Caco-2 (cell line): Measurements from ENCODE around the gene CKMT1B. TPM values are rescaled to one million over a fixed set of nuclear protein-coding genes. Genes with fewer than 3 reads are reported as not detected.
"Not testable (repeated sequence)": the region's sequence is repeated elsewhere in the genome, so short reads cannot be mapped to it uniquely, and the experiment has no call there.

Experiments
- Bru-seq: library from RNA; stranded (reverse); fragments of 400-500 nt; gene quantifications from one replicate; lab custom pipeline; 2021; lab: Mats Ljungman, UMichigan
- BruChase-seq, 2 experiments: library from RNA; stranded (reverse); fragments of 400-500 nt; gene quantifications; one replicate each; lab custom pipeline; 2021; lab: Mats Ljungman, UMichigan
- BruUV-seq: library from RNA; stranded (reverse); fragments of 400-500 nt; replicated peaks from 2 replicates; lab custom pipeline; 2021; lab: Mats Ljungman, UMichigan
- CTCF ChIA-PET: fragments of 300-600 bp; sonication (Branson Sonifier 250); formaldehyde crosslinking; loops from one replicate; lab custom pipeline; 2022; ENCODE audit warnings: antibody characterized with exemption; lab: Charles Lee
- POLR2A ChIA-PET: fragments of 300-600 bp; sonication (Branson Sonifier 250); formaldehyde crosslinking; loops from one replicate; lab custom pipeline; 2022; ENCODE audit warnings: antibody characterized with exemption; lab: Charles Lee
- DNase-seq, 2 experiments: peaks; one replicate each; pipeline versions ENCODE4 v3.0.0 to v3.0.0-alpha.2; 2020 to 2022
- H3K27me3 ChIP-seq: replicated peaks from 2 replicates; pipeline ENCODE4 v1.6.0; 2011; ENCODE audit warnings: low read length; ENCODE audit not compliant: control insufficient read depth, insufficient read depth
- H3K36me3 ChIP-seq: 2 replicates; pipeline ENCODE4 v1.5.1; 2011; ENCODE audit warnings: low read length; ENCODE audit not compliant: control insufficient read depth, insufficient read depth
- H3K4me1 ChIP-seq: fragments of 250-450 bp; sonication (Bioruptor Pico); 2 replicates; pipeline ENCODE4 v1.5.1; 2020; ENCODE audit warnings: mild to moderate bottlenecking
- H3K4me3 ChIP-seq: 2 replicates; pipeline ENCODE4 v1.5.1; 2011; ENCODE audit warnings: low read depth, mild to moderate bottlenecking, control low read depth, low read length
- H3K9me3 ChIP-seq: fragments of 250-450 bp; sonication (Bioruptor Pico); 2 replicates; pipeline ENCODE4 v1.5.1; 2020; ENCODE audit warnings: mild to moderate bottlenecking, moderate library complexity
- H3K27ac Mint-ChIP-seq: one replicate; pipeline ENCODE4 v1.8.0; 2022; ENCODE audit warnings: mixed read lengths; ENCODE audit not compliant: unreplicated experiment
- H3K27me3 Mint-ChIP-seq: one replicate; pipeline ENCODE4 v1.8.0; 2022; ENCODE audit warnings: mixed read lengths; ENCODE audit not compliant: insufficient read depth, unreplicated experiment
- H3K36me3 Mint-ChIP-seq: one replicate; pipeline ENCODE4 v1.8.0; 2022; ENCODE audit warnings: mild to moderate bottlenecking, mixed read lengths; ENCODE audit not compliant: insufficient read depth, unreplicated experiment
- H3K4me1 Mint-ChIP-seq: one replicate; pipeline ENCODE4 v1.8.0; 2022; ENCODE audit warnings: low read depth, mixed read lengths; ENCODE audit not compliant: unreplicated experiment
- H3K4me3 Mint-ChIP-seq: one replicate; pipeline ENCODE4 v1.8.0; 2022; ENCODE audit warnings: mild to moderate bottlenecking, moderate library complexity, mixed read lengths; ENCODE audit not compliant: unreplicated experiment
- H3K9me3 Mint-ChIP-seq: one replicate; pipeline ENCODE4 v1.8.0; 2022; ENCODE audit warnings: mixed read lengths; ENCODE audit not compliant: unreplicated experiment
- intact Hi-C: fragments of 100-400 bp; cut with micrococcal nuclease; formaldehyde crosslinking; loops from one replicate; pipeline ENCODE4 v1.10.0; 2022; ENCODE audit not compliant: unreplicated experiment
- long read RNA-seq: library from polyadenylated mRNA; stranded (forward); transcript quantifications from one replicate; pipeline ENCODE4 v2.0.0, GENCODE V29; 2022
- total RNA-seq: library from RNA; stranded (reverse); gene quantifications from 2 replicates; pipeline ENCODE4 v1.2.3, GENCODE V29; 2022
- TF ChIP-seq, protein P1 (sequence below), 2 experiments: fragments of 200-600 bp in 1 of 2; IDR thresholded peaks; 1 replicate in 1 of 2; 2 replicates in 1 of 2; pipeline versions ENCODE4 v1.5.1 to v1.8.0; 2011 to 2022; ENCODE audit warnings: antibody characterized with exemption in 1 of 2, control low read depth in 1 of 2, inconsistent platforms in 1 of 2, low read depth in 1 of 2, low read length in 1 of 2, mild to moderate bottlenecking in 1 of 2, moderate library complexity in 1 of 2; ENCODE audit not compliant: insufficient read depth in 1 of 2, severe bottlenecking in 1 of 2, unreplicated experiment in 1 of 2

Gene CKMT1B
- 0.93 and 1.6 TPM in 2 replicates for total RNA-seq
- percentile 15 among the genes with signal in this experiment for Bru-seq, nascent RNA
- percentile 21 among the genes with signal in this experiment for BruChase-seq, experiment 1, labeled RNA remaining after a 2-hour chase
- percentile 19 among the genes with signal in this experiment for BruChase-seq, experiment 2, labeled RNA remaining after a 6-hour chase
- long read RNA-seq, partial matches to known transcripts, result 0 of 3 reads
- long read RNA-seq, other reads (novel, unspliced or antisense), result 0 of 3 reads

DNA sequence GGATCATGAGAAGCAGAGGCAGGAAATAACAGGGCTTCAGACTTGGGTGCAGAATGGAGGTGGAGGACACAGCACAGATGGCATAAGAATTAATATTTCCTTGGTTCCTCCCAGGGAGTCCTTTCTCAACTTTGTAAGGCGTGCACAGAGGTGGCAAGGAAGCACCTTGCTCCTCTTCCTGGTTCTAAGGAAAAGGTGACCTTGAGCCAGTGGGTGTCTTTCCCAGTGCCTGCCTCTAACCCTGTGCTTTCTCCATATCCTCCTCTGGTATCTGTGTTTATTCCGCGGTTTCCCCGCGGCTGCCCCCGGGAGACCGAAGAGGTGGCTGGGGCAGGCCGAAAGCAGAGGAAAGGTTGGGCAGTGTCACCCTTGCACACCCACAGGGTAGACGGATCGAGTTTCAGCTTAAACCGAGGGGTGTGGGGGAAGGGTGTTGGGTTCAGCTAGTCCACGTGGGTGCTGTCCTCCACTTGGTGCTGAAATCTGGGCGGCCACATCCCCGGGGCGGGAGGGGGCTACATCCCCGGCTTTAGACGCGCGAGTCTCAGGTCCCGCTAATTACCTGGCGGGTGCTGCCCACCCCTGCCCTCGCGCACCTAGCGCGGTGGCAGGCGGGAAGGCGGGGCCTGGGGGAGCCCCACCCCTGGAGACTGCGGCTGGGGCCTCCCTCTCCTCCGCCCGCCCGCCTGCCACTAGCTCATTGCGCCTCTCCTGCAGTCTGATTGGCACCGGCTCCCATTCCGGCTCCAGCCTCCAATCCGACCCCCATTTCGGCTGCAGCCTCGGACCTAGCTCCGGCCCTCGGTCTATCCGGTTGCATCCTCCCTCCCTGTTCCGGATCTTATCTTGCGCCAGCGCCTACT, at the start of gene CKMT1B:
CKMT1B (plus strand) TSS at position 700 of the 863 bp plus-strand sequence. CDS start 192 bp downstream, outside the sequence.
- H3K27ac Mint-ChIP-seq, H3K36me3 ChIP-seq, H3K4me3 Mint-ChIP-seq, POLR2A ChIA-PET, DNase-seq, H3K9me3 Mint-ChIP-seq, H3K9me3 ChIP-seq, H3K4me1 ChIP-seq, H3K36me3 Mint-ChIP-seq, CTCF ChIA-PET, H3K27me3 ChIP-seq, H3K4me1 Mint-ChIP-seq, intact Hi-C loops, H3K4me3 ChIP-seq, BruUV-seq, H3K27me3 Mint-ChIP-seq: not testable (repeated sequence)

DNA sequence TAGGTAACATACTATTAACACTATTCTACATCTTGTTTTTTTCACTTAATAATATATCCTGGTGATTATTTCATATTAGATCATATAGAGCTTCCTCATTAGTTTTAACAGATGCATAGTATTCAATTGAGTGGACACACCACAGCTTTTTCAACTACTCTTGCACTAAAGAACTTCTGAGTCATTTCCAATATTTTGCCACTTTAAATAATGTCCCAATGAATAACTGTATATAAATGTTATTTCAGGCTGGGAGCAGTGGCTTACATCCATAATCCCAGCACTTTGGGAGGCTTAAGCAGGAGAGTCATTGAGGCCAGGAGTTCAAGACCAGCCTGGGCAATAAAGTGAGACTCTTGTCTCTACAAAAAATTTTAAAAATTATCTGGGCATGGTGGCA, 49.6 kb upstream of the CKMT1B start:
- intact Hi-C loops, result no loop called here
- TF ChIP-seq, protein P1, sequence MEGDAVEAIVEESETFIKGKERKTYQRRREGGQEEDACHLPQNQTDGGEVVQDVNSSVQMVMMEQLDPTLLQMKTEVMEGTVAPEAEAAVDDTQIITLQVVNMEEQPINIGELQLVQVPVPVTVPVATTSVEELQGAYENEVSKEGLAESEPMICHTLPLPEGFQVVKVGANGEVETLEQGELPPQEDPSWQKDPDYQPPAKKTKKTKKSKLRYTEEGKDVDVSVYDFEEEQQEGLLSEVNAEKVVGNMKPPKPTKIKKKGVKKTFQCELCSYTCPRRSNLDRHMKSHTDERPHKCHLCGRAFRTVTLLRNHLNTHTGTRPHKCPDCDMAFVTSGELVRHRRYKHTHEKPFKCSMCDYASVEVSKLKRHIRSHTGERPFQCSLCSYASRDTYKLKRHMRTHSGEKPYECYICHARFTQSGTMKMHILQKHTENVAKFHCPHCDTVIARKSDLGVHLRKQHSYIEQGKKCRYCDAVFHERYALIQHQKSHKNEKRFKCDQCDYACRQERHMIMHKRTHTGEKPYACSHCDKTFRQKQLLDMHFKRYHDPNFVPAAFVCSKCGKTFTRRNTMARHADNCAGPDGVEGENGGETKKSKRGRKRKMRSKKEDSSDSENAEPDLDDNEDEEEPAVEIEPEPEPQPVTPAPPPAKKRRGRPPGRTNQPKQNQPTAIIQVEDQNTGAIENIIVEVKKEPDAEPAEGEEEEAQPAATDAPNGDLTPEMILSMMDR (IDR thresholded peaks at IDR 0.05; ENCODE audit: insufficient read depth in 1 of 2, low read depth in 1 of 2, low read length in 1 of 2, severe bottlenecking in 1 of 2, unreplicated experiment in 1 of 2), result no peak
- CTCF ChIA-PET, result no interaction called here
- H3K4me3 Mint-ChIP-seq, result no peak overlapping the region
- H3K9me3 Mint-ChIP-seq, result no peaks in the 10 kb centered on the region
- Histone ChIP-seq H3K4me3 (no peak overlapping the region), H3K27me3 (no peaks in the 10 kb centered on the region), H3K9me3 (peaks cover 5% of the 10 kb centered on the region), H3K4me1 (no peaks in the 10 kb centered on the region), H3K36me3 (no peaks in the 10 kb centered on the region)
- no TSS peak for BruUV-seq
- H3K27ac Mint-ChIP-seq, result no peak overlapping the region
- no peaks in the 10 kb centered on the region for H3K36me3 Mint-ChIP-seq
- H3K27me3 Mint-ChIP-seq, result no peaks in the 10 kb centered on the region
- H3K4me1 Mint-ChIP-seq, result no peaks in the 10 kb centered on the region
- POLR2A ChIA-PET, result no interaction called here
- no peak for DNase-seq

DNA sequence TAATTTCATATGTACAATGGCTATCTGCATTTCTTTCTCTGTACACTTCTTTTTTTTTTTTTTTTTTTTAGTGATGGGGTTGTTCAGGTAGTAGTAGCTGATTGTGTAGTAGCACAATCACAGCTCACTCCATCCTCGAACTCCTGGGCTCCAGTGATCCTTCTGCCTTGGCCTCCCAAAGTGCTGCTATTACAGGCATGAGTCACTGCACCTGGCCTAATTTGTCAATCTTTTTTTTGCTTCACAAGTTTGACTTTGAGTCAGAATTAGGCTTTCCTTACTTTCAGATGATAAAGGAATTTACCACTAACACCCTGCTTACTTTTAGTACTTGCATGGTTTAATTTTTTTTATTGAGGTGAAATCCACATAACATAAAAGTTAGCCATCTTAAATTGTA, 48.4 kb upstream of the CKMT1B start:
- TF ChIP-seq, protein P1 (IDR thresholded peaks at IDR 0.05; ENCODE audit: insufficient read depth in 1 of 2, low read depth in 1 of 2, low read length in 1 of 2, severe bottlenecking in 1 of 2, unreplicated experiment in 1 of 2), result no peak
- Mint-ChIP-seq H3K27me3 (no peaks in the 10 kb centered on the region), H3K9me3 (no peaks in the 10 kb centered on the region), H3K36me3 (no peaks in the 10 kb centered on the region), H3K27ac (no peak overlapping the region), H3K4me1 (no peaks in the 10 kb centered on the region), H3K4me3 (no peak overlapping the region)
- Histone ChIP-seq H3K4me3 (no peak overlapping the region), H3K9me3 (peaks cover 5% of the 10 kb centered on the region), H3K4me1 (no peaks in the 10 kb centered on the region), H3K36me3 (peaks cover 1% of the 10 kb centered on the region; the same call in 1 of the 2 replicates), H3K27me3 (no peaks in the 10 kb centered on the region)
- DNase-seq, result no peak
- intact Hi-C loops, result no loop called here
- CTCF ChIA-PET, result interaction anchor here (0.6 kb wide), 1 partner anchor 39 kb away, joined by 3 read pairs; no protein-coding TSS in a partner anchor
- no TSS peak for BruUV-seq
- POLR2A ChIA-PET, result no interaction called here
